Measurements from ENCODE around the gene BAHCC1. TPM values are rescaled to one million over a fixed set of nuclear protein-coding genes. Genes with fewer than 3 reads are reported as not detected.

Gene BAHCC1
- polyA plus RNA-seq, 5 donors, result 14.1 to 27.2 (median 20.0) TPM

- DNase-seq, result no peak
Measured at GRCh38 chr17:81440051-81440471, 44.8 kb downstream of the BAHCC1 start.

GRCh38 chr17:81440511-81441244 is 45.4 kb downstream of the BAHCC1 start:
- DNase-seq, result no peak

DNA sequence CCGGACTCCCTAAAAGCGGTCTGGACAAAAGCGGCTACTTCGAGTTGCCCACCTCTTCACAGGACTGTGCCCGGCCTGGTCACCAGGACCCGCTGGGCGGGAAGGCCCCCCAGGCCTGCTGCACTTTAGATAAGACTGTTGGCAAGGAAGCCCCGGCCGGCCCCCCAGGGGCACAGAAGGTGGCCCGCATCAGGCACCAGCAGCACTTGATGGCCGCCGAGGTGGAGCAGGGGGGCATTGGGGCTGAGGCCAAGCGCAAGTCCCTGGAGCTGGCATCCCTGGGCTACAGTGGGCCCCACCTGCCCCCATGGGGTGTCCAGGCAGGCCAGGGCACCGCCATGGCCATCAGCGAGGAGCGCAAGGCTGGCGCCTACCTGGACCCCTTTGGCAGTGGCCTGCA is 47.5 kb downstream of the BAHCC1 start:
- DNase-seq, result no peak

DNA sequence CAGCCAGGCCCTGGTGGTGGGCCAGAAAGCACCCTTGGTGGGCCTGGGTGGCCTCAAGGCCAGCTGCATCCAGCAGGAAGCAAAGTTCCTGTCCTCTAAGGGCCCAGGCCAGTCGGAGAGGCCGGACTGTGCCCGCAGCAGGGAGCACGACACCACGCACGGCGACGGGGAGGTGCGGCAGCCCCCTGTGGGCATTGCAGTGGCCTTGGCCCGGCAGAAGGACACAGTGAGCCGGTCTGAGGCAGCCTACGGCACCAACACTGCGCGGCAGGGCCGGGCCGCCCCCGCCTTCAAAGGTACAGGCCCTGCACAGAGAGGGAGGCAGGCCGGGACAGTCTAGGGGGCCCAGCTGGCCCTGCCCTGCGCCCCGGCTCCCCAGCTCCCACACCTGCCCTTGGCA is 48.0 kb downstream of the BAHCC1 start:
- no peak for DNase-seq

GRCh38 chr17:81444610-81445339 is 49.5 kb downstream of the BAHCC1 start:
- DNase-seq, result no peak

DNA sequence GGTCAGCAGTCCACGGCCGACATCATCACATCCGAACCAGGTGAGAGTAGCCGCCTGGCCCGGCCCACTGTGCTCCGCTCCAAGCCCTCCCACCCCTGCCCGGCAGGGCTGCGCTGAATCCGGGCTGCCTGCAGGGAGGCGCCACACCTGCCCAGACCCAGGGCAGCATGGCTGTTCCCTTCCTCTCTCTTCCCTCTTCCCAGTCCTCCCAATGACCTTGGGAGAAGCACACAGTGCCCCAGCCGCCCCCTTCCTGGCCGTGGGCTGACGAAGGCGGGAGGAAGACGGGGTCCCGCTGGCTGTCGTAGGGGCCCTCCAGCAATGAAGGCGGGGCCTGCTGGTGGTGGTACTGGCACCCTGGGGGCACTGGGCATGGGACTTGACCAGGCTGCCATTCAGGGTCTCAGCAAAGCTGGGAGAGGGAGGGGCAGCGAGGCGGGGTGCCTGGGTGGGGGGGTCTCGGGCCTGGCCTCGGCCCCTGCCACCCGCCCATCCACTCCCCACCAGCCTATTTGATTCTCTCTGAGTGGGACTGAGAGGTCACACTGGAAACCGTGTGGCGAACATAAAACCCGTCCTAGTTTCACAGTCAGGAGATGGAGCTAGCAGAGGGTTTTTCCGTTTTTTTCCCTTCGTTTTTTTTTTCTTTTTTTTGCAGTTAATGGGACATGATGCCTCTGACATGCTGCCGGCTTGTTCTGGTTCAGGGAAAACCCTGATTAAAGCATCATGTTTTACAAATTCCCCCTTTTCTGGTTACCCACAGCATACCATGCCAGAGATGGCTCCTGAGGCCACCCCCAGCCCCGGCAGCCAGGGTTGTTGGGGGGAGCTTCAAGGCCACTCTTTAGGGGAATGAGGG is 50.6 kb downstream of the BAHCC1 start:
- no peak for DNase-seq

DNA sequence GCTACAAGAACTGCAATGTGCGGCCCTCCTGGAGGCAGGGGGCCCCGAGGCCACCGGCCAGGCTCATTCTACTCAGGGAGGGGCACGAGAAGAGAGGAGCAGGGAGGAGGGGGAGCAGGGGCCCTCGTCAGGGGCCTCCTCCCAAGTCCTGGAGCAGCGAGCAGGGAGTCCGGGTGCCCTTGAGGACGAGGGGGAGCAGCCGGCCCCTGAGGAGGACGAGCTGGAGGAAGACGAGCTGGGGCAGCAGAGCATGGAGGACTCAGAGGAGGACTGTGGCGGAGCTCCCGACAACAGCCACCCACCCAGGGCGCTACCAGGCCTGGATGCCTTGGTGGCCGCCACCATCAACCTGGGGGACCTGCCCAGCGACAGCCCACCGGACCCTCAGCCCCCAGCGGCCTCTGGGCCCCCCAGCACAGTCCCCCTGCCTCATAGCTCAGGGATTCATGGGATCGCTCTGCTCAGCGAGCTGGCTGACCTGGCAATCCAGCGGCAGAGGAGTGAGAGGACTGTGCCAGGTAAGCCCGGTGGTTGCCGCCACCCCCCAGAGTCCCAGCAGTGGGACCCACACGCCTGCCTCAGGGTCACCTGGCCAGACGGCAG is 52.2 kb downstream of the BAHCC1 start:
- DNase-seq, result no peak

DNA sequence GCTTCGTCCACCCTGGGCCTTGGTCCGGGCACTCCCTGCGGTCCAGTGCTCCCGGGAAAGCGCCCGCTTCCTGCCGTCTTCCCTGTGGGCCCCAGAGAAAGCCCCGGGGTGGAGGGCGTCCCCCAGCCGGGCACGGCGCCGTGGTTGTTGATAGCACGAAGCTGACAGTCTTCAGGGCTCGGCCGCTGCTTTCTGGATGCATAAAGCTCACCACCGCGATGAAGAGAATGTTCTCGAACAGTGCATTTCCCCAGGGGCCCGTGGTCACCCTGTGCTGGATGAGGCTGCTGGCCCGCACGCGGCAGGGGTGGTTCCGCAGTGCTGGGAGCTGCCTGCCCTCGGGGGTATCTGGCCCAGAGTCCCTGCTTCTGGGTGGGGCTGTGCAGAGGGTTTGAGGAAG is 53.2 kb downstream of the BAHCC1 start:
- DNase-seq, result no peak

DNA sequence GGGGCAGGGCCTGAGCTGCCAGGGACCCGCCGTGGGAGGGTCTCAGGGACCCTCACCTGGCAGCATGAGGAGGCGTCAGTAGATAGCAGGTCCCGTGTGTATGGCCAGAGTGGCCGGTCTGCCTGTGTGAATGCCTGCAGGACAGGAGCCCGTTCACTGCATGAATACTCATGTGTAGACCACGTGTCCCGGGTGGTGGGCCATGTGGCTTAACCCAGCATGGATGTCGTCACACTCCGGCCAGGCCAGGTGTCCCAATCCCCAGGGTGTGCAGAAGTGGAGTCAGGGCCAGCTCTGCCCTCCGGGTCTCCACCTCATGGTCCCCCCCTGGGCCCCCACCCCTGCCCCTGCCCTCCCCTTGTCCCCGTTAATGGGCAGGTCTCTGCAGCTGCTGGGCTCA is 53.7 kb downstream of the BAHCC1 start:
- DNase-seq, result no peak

DNA sequence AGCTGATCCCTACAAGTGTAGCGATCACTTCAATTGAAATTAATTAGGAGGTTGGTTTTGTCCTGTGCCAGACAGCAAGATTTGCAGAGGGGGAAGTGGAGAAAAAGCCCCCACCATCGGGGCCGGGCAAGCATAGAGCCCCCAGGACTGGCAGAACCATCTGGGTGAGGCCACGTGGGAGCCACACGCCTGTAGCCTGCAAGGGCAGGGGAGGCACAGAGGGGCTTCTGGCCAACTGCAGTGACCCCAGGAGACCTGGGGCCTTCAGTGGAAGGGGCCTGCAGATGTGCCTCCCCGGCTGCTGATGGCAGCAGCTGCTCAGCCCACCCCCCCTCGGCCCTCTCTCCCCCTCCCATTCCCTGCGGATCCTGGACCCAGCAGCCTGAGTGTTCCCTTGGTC is 54.1 kb downstream of the BAHCC1 start:
- no peak for DNase-seq

- DNase-seq, result no peak
Measured at GRCh38 chr17:81451823-81452222, 56.6 kb downstream of the BAHCC1 start.

DNA sequence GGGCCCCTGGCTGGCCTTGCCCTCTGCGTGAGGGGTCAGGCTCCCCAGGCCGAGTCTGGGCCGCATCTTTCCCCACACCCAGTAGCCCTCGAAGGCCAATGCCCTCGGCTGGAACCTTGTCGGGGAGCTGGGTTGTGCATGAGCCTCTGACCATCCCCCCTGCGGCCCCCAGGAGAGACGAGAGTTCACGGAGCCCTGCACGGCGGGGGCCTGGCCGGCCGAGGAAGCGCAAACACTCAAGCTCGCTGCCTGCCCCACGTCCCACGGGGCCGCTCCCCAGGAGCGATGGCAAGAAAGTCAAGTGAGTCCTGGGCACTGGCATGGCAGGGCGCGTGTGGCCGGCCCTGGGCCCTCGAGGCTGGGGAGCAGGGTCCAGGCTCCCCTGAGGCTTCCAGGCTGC is 57.3 kb downstream of the BAHCC1 start:
- DNase-seq, result no peak

DNA sequence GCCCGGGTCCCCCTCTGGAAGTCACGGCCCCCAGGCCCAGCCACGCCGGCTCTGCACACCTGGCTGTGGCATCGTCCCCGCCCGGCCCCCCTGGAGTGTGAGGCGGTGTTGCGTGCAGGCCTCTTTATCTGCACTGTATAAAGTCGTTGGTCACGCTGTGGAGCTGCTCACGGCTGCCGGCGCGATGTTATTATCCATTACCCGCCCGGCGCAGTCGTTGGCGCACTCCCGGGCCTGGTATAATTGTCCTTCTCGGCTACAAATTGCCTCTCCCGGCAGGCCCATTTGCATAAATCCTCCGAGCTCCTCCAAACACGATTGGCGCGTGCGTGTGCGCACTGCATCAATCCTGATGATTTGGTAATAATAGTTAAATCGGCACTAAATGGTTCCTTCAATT is 57.8 kb downstream of the BAHCC1 start:
- DNase-seq, result no peak

GRCh38 chr17:81453712-81454111 is 58.5 kb downstream of the BAHCC1 start:
- DNase-seq, result no peak

DNA sequence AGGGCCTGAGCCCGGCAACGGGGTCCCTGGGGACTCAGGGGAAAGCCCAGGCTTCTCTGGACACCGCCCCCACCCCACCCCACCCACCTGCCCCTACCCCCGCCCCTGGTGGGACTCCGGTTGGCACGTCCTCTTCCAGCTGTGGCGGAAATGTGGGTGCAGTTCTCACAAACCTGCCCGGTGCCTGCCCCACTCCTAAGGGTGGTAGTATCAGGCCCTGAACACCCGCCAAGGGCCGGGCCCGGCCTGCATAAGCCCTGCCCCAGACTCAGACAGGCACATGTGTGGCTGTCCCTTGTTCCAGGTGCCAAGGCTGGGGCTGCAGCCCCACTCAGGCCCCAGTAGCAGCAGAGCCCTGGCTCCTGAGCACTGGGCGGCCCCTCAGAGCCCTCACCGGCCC is 59.2 kb downstream of the BAHCC1 start:
- no peak for DNase-seq

DNA sequence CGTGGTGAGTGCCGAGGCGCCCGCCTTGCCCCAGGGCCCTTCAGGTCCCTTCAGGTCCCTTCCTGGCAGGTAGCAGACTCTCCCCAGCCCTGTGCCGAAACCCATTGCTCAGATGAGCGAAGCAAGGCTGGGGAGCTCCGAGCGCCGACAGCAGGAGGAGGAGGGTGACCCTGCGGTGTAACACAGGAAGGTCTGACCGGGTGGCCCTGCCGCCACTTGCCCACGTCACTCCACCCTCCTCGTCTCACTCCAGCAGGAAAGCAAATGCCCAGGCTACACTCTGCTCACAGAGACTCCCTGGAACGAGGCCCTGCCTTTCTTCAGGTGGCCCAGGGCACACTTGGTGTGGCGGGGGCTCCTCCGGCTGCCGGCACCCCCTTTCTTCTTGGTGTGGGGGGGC is 60.1 kb downstream of the BAHCC1 start:
- DNase-seq, result no peak

DNA sequence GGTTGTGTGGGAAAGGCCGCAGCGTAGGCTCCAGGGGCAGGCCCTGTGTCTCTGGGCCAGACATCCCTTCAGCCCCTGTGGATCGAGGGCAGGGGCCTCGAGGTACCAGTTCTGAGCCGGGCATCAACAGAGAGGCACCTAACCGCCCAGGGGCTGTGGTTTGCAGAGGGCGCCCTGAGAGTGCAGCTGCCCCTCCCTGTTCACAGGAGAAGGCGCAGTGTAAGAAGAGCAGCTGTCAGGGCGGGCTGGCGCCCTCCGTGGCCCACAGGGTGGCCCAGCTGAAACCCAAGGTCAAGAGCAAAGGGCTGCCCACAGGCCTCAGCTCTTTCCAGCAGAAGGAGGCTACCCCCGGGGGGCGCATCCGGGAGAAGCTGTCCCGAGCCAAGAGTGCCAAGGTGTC is 60.8 kb downstream of the BAHCC1 start:
- DNase-seq, result no peak

- DNase-seq, result no peak
Measured at GRCh38 chr17:81456798-81457197, 61.5 kb downstream of the BAHCC1 start.

GRCh38 chr17:81457401-81457800 is 62.1 kb downstream of the BAHCC1 start:
- no peak for DNase-seq

- DNase-seq, result no peak
Measured at GRCh38 chr17:81457917-81458555, 62.8 kb downstream of the BAHCC1 start.

- DNase-seq, result no peak
Measured at GRCh38 chr17:81458628-81459027, 63.4 kb downstream of the BAHCC1 start.

GRCh38 chr17:81459224-81459623 is 64.0 kb downstream of the BAHCC1 start:
- DNase-seq, result no peak

Measured in right lung (tissue), 5 donors.